OCI-LY7 (cell line): ENCODE data around the gene LSS.

ENCODE experiments used
- EZH2phosphoT487 ChIP-seq: fragments of 200-600 bp; sonication (generic); IDR thresholded peaks from 2 replicates; pipeline ENCODE4 v1.6.1; 2018; ENCODE audit warnings: low read depth, borderline replicate concordance, mild to moderate bottlenecking, mixed run types, antibody characterized with exemption, low read length, moderate library complexity, mixed read lengths
- TF ChIP-seq, protein P1 (sequence below): fragments of 200-600 bp; sonication (generic); conservative IDR thresholded peaks from 2 replicates; pipeline ENCODE4 v1.5.1; 2014; ENCODE audit warnings: mild to moderate bottlenecking, antibody characterized with exemption, low read length, moderate library complexity, mixed read lengths

DNA sequence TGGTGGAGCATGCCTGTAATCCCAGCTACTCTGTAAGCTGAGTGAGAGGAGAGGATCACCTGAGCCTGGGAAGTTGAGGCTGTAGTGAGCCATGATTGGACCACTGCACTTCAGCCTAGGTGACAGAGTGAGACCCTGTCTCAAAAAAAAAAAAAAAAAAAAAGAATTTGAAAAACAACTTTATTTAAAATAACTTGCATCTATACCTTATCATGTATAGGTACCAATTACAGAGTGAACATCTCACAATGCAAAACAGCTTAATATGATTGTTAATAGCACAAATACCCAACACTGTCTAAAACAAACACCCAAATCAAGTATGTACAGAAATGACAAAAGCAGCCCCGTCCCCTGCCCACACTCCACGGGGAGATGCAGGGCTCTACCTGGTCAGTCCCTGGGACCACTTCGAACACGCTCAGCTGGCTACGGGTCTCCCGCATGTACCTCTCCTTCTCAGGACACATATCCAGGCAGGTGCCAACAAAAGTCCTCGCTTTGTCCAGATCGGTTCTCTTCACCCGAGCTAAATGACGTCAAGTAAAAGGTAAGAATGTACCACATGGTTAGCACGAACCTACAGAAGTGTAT, 46.3 kb upstream of the LSS start:
- TF ChIP-seq, protein P1, sequence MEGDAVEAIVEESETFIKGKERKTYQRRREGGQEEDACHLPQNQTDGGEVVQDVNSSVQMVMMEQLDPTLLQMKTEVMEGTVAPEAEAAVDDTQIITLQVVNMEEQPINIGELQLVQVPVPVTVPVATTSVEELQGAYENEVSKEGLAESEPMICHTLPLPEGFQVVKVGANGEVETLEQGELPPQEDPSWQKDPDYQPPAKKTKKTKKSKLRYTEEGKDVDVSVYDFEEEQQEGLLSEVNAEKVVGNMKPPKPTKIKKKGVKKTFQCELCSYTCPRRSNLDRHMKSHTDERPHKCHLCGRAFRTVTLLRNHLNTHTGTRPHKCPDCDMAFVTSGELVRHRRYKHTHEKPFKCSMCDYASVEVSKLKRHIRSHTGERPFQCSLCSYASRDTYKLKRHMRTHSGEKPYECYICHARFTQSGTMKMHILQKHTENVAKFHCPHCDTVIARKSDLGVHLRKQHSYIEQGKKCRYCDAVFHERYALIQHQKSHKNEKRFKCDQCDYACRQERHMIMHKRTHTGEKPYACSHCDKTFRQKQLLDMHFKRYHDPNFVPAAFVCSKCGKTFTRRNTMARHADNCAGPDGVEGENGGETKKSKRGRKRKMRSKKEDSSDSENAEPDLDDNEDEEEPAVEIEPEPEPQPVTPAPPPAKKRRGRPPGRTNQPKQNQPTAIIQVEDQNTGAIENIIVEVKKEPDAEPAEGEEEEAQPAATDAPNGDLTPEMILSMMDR: no peak
- TF ChIP-seq EZH2phosphoT487: no peak
